Measurements from ENCODE around the gene EPHA1.

Gene EPHA1

GRCh38 chr7:143449793-143450192 lies 41.1 kb upstream of the EPHA1 start:
- H3K9me2 ChIP-seq (replicated peaks; ENCODE audit: insufficient read depth, low read length) = no peaks in the 10 kb centered on the region
- H3K9ac ChIP-seq (ENCODE audit: low read length) = no peak overlapping the region

GRCh38 chr7:143448429-143448828 lies 39.8 kb upstream of the EPHA1 start:
- no peak overlapping the region for H3K27ac ChIP-seq (ENCODE audit: low read depth, low read length)
- H3K27me3 ChIP-seq (ENCODE audit: low read length) = peaks cover 6% of the 10 kb centered on the region; the same call in 1 of the 2 replicates
- no peaks in the 10 kb centered on the region for H4K20me1 ChIP-seq (ENCODE audit: low read depth, low read length)
- no peaks in the 10 kb centered on the region for H3K9me2 ChIP-seq (replicated peaks; ENCODE audit: insufficient read depth, low read length)
- H3F3A ChIP-seq (ENCODE audit: insufficient read depth) = no peaks in the 10 kb centered on the region
- H3K4me3 ChIP-seq (ENCODE audit: insufficient read depth, low read length, poor library complexity, severe bottlenecking) = no peak overlapping the region
- H2AFZ ChIP-seq (ENCODE audit: low read depth, low read length, severe bottlenecking) = no peak overlapping the region
- H3K9me3 ChIP-seq (ENCODE audit: insufficient read depth, low read length) = no peaks in the 10 kb centered on the region
- TF ChIP-seq EZH2phosphoT487 (conservative IDR thresholded peaks at IDR 0.05; ENCODE audit: low read length) = no peak
- TF ChIP-seq CTCF (IDR thresholded peaks at IDR 0.05; ENCODE audit: insufficient read depth, low read length, poor library complexity, severe bottlenecking) = no peak
- no peak overlapping the region for H3K9ac ChIP-seq (ENCODE audit: low read length)
- H3K4me2 ChIP-seq (ENCODE audit: low read depth, low read length, poor library complexity, severe bottlenecking) = no peak overlapping the region
- no peaks in the 10 kb centered on the region for H3K79me2 ChIP-seq (ENCODE audit: insufficient read depth, low read length)
- H3K36me3 ChIP-seq (ENCODE audit: low read length) = no peaks in the 10 kb centered on the region

More at GRCh38 chr7:143449793-143450192, 41.1 kb upstream of the EPHA1 start:
- Histone ChIP-seq H4K20me1 (ENCODE audit: low read depth, low read length) (no peaks in the 10 kb centered on the region), H2AFZ (ENCODE audit: low read depth, low read length, severe bottlenecking) (no peak overlapping the region), H3K27ac (ENCODE audit: low read depth, low read length) (no peak overlapping the region), H3F3A (ENCODE audit: insufficient read depth) (no peaks in the 10 kb centered on the region), H3K9me3 (ENCODE audit: insufficient read depth, low read length) (no peaks in the 10 kb centered on the region), H3K27me3 (ENCODE audit: low read length) (peaks cover 6% of the 10 kb centered on the region; the same call in 1 of the 2 replicates), H3K79me2 (ENCODE audit: insufficient read depth, low read length) (no peaks in the 10 kb centered on the region), H3K36me3 (ENCODE audit: low read length) (no peaks in the 10 kb centered on the region), H3K4me2 (ENCODE audit: low read depth, low read length, poor library complexity, severe bottlenecking) (no peak overlapping the region), H3K4me3 (ENCODE audit: insufficient read depth, low read length, poor library complexity, severe bottlenecking) (no peak overlapping the region)
- TF ChIP-seq EZH2phosphoT487 (conservative IDR thresholded peaks at IDR 0.05; ENCODE audit: low read length) (no peak), CTCF (IDR thresholded peaks at IDR 0.05; ENCODE audit: insufficient read depth, low read length, poor library complexity, severe bottlenecking) (no peak)

- no peak for TF ChIP-seq EZH2phosphoT487 (conservative IDR thresholded peaks at IDR 0.05; ENCODE audit: low read length)
- no peak for TF ChIP-seq CTCF (IDR thresholded peaks at IDR 0.05; ENCODE audit: insufficient read depth, low read length, poor library complexity, severe bottlenecking)
- H3F3A ChIP-seq (ENCODE audit: insufficient read depth) = no peaks in the 10 kb centered on the region
- no peak overlapping the region for H2AFZ ChIP-seq (ENCODE audit: low read depth, low read length, severe bottlenecking)
- no peaks in the 10 kb centered on the region for H3K9me2 ChIP-seq (replicated peaks; ENCODE audit: insufficient read depth, low read length)
- no peaks in the 10 kb centered on the region for H3K9me3 ChIP-seq (ENCODE audit: insufficient read depth, low read length)
- H3K4me3 ChIP-seq (ENCODE audit: insufficient read depth, low read length, poor library complexity, severe bottlenecking) = no peak overlapping the region
- peaks cover 6% of the 10 kb centered on the region; the same call in 1 of the 2 replicates for H3K27me3 ChIP-seq (ENCODE audit: low read length)
- no peaks in the 10 kb centered on the region for H3K79me2 ChIP-seq (ENCODE audit: insufficient read depth, low read length)
- H3K27ac ChIP-seq (ENCODE audit: low read depth, low read length) = no peak overlapping the region
- no peaks in the 10 kb centered on the region for H4K20me1 ChIP-seq (ENCODE audit: low read depth, low read length)
- no peak overlapping the region for H3K9ac ChIP-seq (ENCODE audit: low read length)
- H3K4me2 ChIP-seq (ENCODE audit: low read depth, low read length, poor library complexity, severe bottlenecking) = no peak overlapping the region
- no peaks in the 10 kb centered on the region for H3K36me3 ChIP-seq (ENCODE audit: low read length)
These were observed 38.8 kb upstream of the EPHA1 start for GRCh38 chr7:143447466-143447865.
